DLD1 (cell line): ENCODE data around the gene PNKP.

Experiments
- in situ Hi-C: cut with HindIII; loops from 2 replicates; pipeline ENCODE4 v1.10.0; 2017; ENCODE audit warnings: low sequenced_read_pairs

The PNKP gene

DNA sequence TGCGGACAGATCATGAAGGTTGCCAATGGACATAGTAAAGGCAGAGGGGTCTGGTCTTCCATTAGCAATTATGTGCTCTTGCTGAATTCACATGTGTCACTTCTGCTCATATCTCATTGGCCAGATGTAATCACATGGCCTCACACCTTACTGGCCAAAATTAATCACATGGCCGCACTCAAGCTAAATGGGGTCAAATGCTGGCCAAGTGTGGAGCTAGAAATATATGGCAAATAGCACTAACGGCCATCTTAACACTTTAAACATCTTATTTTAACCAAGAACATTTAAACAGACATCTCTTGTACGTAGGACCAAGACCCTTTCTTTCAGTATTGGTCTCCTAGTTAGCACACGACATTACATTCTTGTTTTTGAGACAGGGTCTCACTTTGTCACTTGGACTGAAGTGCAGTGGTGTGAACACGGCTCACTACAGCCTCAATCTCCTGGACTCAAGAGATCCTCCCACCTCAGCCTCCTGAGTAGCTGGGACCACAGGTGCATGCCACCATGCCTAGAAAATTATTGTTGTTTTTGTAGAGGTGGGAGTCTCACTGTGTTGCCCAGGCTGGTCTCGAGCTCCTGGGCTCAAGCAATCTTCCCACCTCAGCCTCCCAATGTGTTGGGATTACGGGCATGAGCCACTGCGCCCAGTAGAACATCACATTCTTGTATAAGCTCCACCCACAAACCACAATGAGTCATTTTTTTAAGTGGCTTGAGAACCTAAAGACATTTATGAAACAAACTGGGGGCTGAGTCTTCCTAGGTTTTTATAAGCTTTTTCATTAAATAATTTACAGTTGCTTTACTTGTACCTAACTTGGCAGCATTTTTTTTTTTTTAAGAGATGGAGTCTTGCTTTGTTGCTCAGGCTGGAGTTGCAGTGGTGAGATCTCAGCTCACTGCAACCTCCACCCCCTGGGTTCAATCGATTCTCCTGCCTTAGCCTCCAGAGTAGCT is 19.4 kb downstream of the PNKP start:
- in situ Hi-C loops: no loop called here

DNA sequence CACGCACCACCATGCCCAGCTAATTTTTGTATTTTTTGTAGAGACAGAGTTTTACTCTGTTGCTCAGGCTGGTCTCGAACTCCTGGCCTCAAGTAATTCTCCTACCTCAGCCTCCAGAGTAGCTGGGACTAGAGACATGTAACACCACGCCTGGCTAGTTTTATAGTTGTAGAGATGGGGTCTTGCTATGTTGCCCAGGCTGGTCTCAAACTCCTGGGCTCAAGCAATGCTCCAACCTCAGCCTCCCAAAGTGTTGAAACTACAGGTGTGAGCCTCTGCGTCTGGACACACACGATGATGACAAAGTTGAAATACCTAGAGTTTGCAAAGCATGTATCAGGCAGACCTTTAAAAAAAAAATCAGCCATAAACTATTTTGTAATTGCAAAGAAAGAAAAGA is 21.0 kb downstream of the PNKP start:
- in situ Hi-C loops: no loop called here

DNA sequence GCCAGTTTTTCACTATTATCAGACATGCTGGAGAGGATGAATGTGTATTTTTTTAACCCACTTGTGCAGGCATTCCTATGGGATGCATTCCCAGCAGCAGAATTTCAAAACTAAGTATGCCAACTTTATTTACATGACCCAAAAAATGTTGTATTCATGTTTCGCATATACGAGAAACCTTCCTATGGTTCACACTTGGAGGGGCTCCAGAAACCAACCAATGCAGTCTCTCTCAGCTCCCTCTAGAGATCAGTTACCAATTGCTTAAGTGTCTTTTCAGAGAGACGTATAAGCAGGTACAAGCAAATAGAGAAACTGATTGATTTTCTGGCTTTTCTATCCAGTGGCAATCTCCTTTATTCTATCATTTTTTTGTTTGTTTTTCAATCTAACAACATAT is 22.0 kb downstream of the PNKP start:
- in situ Hi-C loops: no loop called here

DNA sequence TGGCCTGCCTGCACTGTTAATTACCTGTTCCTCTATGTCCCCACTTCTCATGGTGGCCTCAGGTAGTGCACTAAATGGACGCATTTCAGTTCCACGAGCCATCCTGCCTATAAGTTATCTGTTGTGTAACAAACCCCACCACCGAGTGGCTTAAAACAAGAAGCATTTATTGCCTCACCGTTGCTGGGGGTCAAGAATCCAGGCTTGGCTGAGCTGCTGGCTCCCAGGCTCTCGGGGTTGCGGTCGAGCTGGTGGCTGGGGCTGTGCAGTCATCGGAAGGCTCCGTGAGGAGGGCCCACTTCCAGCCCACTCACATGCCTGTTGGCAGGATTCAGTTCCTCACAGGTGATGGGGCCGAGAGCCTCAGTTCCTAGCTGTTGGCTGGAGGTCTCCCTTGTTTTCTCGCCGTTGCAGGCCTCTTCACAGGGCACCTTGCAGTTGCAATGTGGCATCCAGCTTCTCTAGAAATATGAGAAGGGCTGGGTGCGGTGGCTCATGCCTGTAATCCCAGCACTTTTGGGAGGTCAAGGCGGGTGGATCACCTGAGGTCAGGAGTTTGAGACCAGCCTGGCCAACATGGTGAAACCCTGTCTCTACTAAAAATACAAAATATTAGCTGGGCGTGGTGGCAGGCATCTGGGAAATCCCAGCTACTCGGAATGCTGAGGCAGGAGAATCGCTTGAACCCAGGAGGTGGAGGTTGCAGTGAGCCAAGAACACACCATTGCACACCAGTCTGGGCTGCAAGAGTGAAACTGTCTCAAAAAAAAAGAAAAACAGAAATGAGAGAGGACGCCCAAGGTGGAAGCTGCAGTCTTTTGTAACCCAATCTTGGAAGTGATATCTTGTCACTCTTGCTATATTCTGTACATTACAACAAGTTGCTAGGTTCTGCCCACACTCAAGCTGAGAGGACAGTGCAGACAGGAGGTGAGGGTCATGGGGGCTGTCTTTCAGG is 23.0 kb downstream of the PNKP start:
- in situ Hi-C loops: no loop called here

DNA sequence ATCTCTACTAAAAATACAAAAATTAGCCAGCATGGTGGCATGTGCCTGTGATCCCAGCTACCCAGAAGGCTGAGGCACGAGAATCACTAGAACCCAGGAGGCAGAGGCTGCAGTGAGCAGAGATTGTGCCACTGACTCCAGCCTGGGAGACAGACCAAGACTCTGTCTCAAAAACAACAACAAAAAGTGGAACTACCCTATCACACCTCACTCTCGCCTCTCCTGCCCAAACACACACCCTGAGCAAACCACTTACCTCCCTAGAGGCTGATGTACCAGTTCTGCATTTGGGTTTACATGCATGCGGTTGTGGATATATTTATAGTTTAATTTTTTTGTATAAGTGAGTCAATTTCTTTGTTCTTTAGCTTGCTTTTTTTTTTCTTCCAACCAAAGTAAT is 24.1 kb downstream of the PNKP start:
- in situ Hi-C loops: no loop called here

DNA sequence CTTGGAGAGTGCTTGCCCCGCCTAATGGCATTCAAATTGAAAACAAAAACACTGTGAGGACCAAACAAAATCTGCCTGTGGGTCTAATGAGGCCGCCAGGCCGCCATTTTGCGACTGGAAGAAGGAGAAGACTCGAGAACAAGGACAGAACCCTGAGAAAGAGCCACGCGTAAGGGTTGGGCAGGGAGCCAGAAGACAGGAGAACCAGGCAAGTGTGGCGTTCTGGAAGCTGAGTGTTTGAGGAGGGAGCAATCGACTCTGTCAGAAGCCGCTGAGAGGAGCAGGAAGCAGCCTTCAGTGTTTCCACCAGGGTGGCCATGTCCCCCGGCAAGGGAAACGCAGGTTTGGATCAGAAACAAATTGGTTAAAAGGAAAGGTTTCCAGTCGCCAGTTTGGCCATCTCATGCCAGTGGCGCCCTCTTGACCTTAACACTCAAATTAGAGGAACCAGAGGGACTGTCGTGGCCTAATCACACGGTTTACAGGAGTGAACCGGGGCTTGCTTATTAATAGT is 26.6 kb downstream of the PNKP start:
- in situ Hi-C loops: no loop called here

DNA sequence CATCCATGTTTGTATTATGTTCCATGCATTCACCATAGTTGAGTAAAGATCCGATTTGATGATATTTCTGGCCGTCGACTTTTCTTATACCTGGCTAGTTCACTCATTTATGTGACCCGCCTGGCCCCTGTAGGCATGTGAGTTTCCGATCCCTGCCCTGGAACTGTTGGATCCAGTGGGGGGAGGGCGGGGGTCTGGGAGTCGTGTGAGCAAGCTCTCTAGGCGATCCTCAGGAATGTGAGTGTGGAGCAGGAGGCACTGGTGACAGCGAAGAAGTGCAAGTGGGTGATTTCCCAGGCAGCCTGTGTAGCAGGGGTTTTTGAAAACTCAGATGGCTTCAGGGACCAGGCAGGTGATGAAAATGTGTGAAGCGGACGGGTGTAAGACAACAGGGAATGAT is 27.1 kb downstream of the PNKP start:
- in situ Hi-C loops: no loop called here

DNA sequence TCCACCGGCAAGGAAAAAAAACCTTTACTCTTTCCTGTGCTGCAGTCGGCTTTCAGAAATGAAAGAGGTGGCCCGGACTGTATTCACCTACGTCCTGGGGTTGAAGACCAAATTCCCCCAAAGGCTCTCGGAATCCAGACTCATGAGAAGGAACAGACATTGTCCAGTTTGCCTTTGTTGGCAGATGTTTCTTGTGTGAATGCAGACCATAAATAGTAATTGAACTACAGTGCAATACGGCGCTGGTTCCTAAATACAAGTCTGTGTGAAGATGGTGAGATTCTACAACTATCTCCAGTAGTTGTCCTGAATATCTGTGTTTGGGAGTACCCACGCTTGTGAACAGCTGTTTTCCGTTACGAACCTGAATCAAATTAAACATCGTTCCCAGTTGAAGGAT is 27.7 kb downstream of the PNKP start:
- in situ Hi-C loops: no loop called here

DNA sequence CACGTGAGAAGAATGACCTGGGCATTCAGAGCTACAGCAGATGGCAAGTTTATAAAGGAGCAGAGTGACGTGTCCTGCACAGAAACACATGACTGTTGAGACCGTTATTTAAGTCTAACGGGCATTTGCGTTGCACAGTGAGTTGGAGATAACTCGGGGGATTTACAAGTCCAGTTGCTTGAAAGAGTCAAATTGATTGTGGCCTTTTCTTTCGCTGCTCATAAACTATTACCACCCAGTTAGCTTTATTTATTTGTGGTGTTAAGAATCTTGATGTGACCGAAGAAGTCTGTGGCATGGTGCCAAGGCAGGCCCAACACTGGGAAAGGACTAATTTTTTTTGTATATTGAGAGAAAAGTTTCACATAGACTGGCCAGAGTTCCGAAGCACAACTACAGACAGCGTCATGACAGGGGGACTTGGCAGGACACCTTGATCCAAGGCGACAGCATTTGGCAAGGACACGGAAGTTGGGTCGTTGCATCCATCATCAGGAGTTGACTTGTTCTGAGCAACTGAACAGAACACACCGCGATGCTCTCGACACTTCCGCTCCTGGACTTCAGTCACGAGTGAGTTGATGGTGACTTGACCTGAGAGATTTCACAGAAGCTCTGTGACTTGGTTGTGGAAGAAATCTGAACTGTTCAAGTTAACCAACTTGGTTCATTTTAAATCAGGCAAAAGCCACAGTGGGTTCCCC is 28.3 kb downstream of the PNKP start:
- in situ Hi-C loops: no loop called here

DNA sequence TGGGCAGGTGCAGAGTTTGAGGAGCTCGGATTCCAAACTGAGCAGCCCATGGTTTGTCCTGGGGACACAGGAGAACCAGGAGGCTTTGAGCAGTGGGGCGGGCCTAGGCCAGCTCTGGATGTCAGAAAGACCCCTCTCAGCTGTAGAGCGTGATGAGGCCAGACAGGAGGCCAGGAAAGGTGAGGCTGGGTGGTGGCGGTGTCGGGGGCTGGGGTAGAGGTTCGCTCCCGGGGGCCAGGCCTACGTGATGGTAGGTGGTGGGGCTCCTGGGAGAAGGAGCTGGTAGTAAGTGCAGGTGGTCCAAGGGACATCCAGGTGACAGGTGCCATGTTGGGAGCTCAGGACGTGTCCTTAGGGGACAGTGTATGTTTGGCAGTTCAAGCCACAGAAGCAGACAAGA is 30.0 kb downstream of the PNKP start:
- in situ Hi-C loops: no loop called here

DNA sequence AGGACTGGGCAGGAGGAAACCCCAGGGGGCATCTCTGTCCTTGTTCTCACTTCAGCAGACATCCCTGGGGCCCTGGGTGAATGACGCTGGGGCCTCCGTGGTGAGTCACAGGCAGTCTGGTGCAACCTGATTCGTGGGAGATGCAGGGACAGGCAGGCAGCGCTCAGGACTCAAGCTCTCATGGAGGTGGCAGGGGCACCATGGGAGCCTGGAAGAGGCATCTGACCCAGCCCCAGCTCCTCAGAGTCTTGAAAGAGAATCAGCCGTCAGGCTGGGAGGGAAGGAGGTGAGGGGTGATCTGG is 30.4 kb downstream of the PNKP start:
- in situ Hi-C loops: no loop called here

DNA sequence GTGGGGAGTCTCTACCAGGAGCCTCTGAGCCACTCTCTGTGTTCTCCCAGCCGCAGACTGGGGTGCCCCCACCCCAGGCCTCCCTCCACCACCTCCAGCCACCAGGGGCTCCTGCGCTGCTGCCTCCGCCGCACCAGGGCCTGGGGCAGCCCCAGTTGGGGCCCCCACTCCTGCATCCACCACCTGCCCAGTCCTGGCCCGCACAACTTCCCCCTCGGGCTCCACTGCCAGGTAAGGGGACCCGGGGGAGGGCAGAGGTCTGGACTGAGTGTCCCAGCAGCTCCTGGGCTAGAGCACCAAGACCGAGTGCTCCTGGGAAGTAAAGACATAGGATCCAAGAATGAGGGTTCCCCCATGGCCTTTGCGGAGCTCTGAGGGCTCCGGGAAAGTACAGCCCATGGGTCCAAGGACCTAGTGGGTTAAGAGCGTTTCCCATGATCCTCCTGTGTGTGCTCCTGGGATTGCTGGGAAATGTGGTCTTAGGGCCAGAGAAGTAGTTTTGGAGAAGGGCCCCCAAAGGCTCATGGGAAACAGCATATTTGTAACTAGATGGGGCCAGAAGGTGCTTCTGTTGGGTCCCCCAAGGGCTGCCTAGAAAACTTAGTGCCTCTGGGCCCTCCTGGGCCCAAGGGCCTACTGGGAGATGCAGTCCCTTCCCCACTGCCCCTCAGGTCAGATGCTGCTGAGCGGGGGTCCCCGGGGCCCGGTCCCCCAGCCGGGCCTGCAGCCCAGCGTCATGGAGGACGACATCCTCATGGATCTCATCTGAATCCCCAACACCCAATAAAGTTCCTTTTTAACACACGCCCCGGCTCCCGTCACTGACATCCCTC is 31.0 kb downstream of the PNKP start:
- in situ Hi-C loops: no loop called here

DNA sequence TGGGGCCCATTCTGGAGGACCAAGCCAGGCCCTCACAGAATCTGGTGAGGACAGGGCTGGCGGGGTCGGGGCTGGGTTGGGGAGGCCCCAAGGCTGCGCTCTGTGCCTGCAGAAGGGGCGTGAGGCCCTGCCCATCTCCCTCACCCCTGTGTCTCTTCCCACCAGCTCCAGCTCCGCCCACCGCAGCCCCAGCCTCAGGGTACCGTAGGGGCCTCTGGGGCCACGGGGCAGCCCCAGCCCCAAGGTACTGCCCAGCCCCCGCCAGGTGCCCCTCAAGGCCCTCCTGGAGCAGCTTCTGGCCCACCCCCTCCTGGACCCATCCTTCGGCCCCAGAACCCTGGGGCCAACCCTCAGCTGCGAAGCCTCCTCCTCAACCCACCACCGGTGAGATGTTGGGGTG is 31.8 kb downstream of the PNKP start:
- in situ Hi-C loops: no loop called here

DNA sequence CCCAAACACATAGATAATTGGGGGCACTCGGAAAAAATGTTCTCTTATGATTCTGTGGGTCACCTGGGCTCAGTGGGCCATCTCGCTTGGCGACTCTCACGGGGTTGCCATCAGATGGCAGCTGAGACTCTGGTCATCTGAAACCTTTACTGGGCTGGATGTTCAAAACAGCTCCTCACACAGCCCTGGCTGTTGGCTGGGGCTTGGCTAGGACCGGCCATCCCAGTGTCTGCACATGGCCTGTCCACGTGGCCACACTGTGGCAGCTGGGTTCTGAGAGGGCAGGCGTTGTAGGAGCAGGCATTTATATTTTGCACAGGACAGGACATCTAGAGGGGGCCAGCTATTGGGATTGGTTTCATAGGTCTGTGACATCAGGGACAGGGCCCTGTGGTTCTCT is 33.8 kb downstream of the PNKP start:
- in situ Hi-C loops: no loop called here

DNA sequence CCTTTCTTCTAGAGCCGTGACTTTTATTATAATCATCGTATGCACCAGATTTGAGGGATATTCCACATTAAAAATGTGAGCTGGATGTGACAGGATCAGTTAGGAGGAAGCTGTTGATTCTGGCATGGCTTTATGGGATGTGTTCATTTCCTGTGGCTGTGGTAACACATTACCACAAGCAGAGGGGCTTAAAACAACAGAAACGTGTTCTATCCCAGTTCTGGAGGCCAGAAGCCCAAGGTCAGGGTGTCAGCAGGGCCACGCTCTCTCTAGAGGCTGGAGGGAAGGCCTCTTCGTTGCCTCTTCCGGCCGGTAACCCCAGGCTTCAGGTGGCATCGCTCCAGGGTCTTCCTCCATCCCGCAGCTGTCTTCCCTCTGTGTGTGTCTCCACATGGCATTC is 34.8 kb downstream of the PNKP start:
- in situ Hi-C loops: no loop called here

DNA sequence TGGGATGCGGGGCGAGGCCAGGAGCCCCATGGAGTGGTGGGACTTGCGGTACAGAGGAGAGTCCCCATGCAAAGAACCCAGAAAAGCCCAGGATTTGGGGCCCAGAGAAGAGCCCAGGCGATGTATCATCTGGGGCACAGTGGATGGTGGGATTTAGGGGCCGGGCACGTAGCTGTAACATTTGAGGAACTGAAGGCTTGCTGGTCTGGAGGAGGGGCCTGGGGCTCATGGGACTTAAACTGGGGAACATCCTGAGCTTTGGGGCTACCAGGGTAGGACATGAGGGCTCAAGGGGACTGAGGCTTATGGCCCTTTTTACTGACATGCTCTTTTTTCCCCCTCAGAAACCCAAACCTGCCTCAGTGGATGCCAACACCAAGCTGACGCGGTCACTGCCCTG is 35.8 kb downstream of the PNKP start:
- in situ Hi-C loops: no loop called here

DNA sequence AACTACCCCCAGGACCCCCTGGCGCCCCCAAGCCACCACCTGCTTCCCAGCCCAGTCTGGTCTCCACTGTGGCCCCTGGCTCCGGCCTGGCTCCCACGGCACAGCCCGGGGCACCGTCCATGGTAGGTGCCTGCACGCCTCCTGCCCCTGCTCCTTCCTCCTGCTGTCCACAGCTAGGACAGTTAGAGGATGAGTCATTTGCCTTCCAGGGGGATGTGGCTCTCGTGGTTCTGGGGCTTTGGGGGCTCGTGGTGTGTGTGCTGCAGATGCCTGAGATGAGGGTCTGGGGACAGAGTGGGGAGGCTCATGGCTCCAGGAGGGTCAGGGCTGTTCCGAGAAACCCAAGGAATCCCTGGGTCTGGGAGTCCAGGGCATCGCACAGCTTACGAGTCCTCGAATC is 36.6 kb downstream of the PNKP start:
- in situ Hi-C loops: no loop called here

DNA sequence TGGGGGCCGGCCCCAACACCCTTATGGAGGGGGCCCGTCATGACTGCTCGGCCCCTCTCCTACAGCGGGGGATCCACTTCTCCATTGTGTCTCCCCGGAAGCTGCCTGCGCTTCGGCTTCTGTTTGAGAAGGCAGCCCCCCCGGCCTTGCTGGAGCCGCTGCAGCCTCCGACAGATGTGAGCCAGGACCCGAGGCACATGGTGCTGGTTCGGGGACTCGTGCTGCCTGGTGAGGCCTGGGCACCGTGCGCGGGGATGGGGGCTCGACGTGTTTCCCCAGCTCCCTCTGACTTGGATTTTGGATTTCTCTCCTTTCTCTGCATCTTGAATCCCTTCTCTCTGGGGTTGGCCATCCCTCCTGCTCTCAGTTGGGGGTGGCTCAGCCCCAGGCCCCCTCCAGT is 37.7 kb downstream of the PNKP start:
- in situ Hi-C loops: no loop called here

DNA sequence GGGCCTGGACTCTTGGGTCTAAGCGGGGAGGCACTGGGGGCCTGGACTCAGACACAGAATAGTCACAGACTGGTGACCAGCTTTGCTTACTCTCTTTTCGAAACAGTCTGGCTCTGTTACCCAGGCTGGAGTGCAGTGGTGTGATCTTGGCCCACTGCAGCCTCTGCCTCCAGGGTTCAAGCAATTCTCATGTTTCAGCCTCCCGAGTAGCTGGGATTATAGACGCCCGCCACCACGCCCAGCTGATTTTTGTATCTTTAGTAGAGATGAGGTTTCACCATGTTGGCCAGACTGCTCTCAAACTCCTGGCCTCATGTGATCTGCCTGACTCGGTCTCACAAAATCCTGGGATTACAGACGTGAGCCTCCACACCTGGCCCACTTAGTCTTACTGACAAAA is 38.2 kb downstream of the PNKP start:
- in situ Hi-C loops: no loop called here

DNA sequence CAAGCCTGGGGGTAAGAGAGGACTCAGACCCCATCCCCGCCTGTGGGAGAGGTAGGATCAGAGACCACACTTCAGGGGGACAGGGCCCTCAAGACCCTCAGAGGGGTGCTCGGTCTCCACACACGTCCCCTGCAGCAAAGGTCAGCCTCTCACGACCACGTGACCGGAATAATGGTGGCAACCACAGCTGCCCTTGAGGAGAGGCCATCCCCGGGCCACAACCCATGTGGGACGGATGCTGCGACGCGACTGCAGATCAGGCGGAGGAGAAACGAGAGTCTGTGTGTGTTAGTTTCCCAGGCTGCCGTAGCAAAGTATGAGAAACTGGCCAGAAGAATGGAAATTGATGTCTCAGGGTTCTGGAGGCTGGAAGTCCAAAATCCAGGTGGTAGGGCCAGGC is 40.3 kb downstream of the PNKP start:
- in situ Hi-C loops: no loop called here
